Upper lobe of right lung (tissue), 1 donor: ENCODE results near the gene NAGLU. TPM values are rescaled to one million over a fixed set of nuclear protein-coding genes. Genes with fewer than 3 reads are reported as not detected.

ENCODE experiments used
- ATAC-seq: fragments of 200-7000 bp; cut with Tn5 transposase; one replicate; pipeline ENCODE4 v1.9.1; 2020; ENCODE audit warnings: mild to moderate bottlenecking, moderate library complexity
- DNase-seq: peaks from one replicate; pipeline ENCODE4 v3.0.0-alpha.2; 2020
- H3K27ac ChIP-seq: fragments of 200-600 bp; one replicate; pipeline ENCODE4 v1.8.0; 2022
- H3K27me3 ChIP-seq: fragments of 200-600 bp; one replicate; pipeline ENCODE4 v1.8.0; 2022; ENCODE audit warnings: mild to moderate bottlenecking
- H3K36me3 ChIP-seq: fragments of 200-600 bp; one replicate; pipeline ENCODE4 v1.8.0; 2022
- H3K4me1 ChIP-seq: fragments of 200-600 bp; one replicate; pipeline ENCODE4 v1.8.0; 2022
- H3K4me3 ChIP-seq: fragments of 200-600 bp; one replicate; pipeline ENCODE4 v1.8.0; 2022; ENCODE audit warnings: mild to moderate bottlenecking
- H3K9me3 ChIP-seq: fragments of 200-600 bp; one replicate; pipeline ENCODE4 v1.8.0; 2022
- intact Hi-C: fragments of 100-400 bp; cut with DNase I; formaldehyde crosslinking; loops from one replicate; pipeline ENCODE4 v1.11.0; 2022
- long read RNA-seq: library from polyadenylated mRNA; unstranded; transcript quantifications from one replicate; pipeline ENCODE4 v2.0.0, GENCODE V29; 2021
- total RNA-seq: library from RNA; stranded (reverse); fragmentation: NEBNext Ultra II Directional; extraction: Animal tissue kit (Norgen Biotek cat#: 25700); gene quantifications from one replicate; pipeline ENCODE4 v1.2.1, GENCODE V29; 2021
- TF ChIP-seq, protein P1 (sequence below): fragments of 200-600 bp; IDR thresholded peaks from one replicate; pipeline ENCODE4 v1.8.0; 2022; ENCODE audit warnings: antibody characterized with exemption
- donor health status: DM: no; HTN: yes; CAD: no; lungs with severe emphysema.

NAGLU gene
- 46.9 TPM for total RNA-seq
- long read RNA-seq, transcript NAGLU-201 (6 exons, 2,544 nt): major isoform, 92 of 170 reads
- long read RNA-seq, transcript NAGLU-204 (4 exons, 1,493 nt): minor isoform, 6 of 170 reads
- long read RNA-seq, partial matches to known transcripts: 33 of 170 reads
- long read RNA-seq, other reads (novel, unspliced or antisense): 39 of 170 reads

DNA sequence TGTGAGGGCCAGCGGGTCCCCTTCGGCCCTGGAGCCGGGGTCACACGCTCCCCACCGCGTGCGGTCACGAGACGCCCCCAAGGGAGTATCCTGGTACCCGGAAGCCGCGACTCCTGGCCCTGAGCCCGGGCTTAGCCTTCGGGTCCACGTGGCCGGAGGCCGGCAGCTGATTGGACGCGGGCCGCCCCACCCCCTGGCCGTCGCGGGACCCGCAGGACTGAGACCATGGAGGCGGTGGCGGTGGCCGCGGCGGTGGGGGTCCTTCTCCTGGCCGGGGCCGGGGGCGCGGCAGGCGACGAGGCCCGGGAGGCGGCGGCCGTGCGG is at the start of gene NAGLU:
TSS of gene NAGLU (plus strand) at position 194 of the 324 bp plus-strand sequence. CDS start at position 226, 32 bp downstream.
- TF ChIP-seq, protein P1, sequence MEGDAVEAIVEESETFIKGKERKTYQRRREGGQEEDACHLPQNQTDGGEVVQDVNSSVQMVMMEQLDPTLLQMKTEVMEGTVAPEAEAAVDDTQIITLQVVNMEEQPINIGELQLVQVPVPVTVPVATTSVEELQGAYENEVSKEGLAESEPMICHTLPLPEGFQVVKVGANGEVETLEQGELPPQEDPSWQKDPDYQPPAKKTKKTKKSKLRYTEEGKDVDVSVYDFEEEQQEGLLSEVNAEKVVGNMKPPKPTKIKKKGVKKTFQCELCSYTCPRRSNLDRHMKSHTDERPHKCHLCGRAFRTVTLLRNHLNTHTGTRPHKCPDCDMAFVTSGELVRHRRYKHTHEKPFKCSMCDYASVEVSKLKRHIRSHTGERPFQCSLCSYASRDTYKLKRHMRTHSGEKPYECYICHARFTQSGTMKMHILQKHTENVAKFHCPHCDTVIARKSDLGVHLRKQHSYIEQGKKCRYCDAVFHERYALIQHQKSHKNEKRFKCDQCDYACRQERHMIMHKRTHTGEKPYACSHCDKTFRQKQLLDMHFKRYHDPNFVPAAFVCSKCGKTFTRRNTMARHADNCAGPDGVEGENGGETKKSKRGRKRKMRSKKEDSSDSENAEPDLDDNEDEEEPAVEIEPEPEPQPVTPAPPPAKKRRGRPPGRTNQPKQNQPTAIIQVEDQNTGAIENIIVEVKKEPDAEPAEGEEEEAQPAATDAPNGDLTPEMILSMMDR: no peak
- Histone ChIP-seq H3K4me3 (peak within 1 kb of the TSS; percentile 55), H3K4me1 (peaks cover 21% of the 10 kb centered on the region), H3K27me3 (no peaks in the 10 kb centered on the region), H3K36me3 (peaks cover 25% of the 10 kb centered on the region), H3K27ac (peak within 1 kb of the TSS; percentile 84), H3K9me3 (no peaks in the 10 kb centered on the region)
- ATAC-seq (peak; percentile 94), DNase-seq (peak; percentile 99)
- intact Hi-C loops: no loop called here

DNA sequence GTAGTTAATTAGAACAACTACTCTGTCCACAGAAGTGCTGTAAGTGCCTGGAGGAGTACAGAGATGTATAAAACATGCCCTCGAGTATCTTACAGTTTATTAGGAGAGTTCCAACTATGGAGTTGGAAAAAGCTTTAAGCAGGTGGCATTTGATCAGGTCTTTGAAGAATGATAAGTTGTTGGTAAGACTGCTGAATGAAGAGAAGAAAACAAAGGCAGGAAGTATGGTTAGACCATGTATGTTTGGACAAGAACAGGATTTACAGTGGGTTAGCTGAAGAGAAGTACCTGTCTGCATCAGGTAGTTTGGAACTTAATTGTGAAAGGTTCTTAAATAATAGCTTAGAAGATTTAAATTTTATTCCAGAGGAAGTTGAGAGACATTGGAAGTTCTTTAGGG is 48.0 kb upstream of the NAGLU start:
- ATAC-seq (no peak), DNase-seq (no peak)
- Histone ChIP-seq H3K4me1 (no peaks in the 10 kb centered on the region), H3K4me3 (no peak overlapping the region), H3K27me3 (no peaks in the 10 kb centered on the region), H3K9me3 (no peaks in the 10 kb centered on the region), H3K36me3 (peaks cover 98% of the 10 kb centered on the region), H3K27ac (no peak overlapping the region)
- TF ChIP-seq, protein P1: no peak
- intact Hi-C loops: no loop called here

DNA sequence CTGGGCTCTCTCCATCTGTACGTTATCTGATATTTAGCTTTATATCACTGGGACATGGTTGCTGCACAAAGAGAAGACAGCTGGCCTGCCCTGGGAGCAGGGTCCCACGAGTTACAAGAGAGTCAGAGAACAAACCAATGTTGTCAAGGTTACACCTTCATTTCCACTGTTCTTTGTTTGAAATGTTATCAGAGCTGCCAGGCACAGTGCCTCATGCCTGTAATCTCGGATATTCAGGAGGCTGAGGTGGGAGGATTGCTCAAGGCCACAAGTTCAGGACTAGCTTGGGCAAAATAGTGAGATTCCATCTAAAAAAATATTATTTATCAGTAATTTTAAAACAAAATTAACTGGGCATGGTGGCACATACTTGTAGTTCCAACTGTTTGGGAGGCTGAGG is 42.7 kb upstream of the NAGLU start:
- peaks cover 99% of the 10 kb centered on the region for H3K36me3 ChIP-seq
- DNase-seq: no peak

DNA sequence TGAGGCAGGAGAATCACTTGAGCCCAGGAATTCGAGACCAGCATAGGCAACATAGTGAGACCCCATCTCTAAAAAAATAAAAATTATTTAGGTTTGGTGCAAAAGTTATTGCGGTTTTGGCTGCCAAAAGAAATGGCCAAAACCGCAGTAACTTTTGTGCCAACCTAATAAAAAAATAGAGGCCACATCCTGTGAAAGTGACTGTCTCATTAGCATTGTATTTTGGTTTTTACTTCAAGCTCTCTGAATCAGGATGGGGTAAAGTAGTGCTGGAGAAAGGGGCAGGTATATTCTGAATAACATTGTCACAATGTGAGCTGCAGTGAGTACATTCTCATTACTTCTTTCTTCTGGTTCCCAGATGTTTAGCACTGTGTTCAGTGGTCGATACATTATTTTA is 41.4 kb upstream of the NAGLU start:
- H3K4me3 ChIP-seq: no peak overlapping the region
- H3K27ac ChIP-seq: no peak overlapping the region
- no peaks in the 10 kb centered on the region for H3K4me1 ChIP-seq
- no peaks in the 10 kb centered on the region for H3K9me3 ChIP-seq
- ATAC-seq (no peak), DNase-seq (no peak)
- intact Hi-C loops: no loop called here
- TF ChIP-seq, protein P1: no peak
- H3K27me3 ChIP-seq: no peaks in the 10 kb centered on the region
- peaks cover 100% of the 10 kb centered on the region for H3K36me3 ChIP-seq

More for the DNA sequence above, 42.7 kb upstream of the NAGLU start:
- no peak overlapping the region for H3K27ac ChIP-seq
- ATAC-seq: no peak
- H3K9me3 ChIP-seq: no peaks in the 10 kb centered on the region
- TF ChIP-seq, protein P1: no peak
- no peak overlapping the region for H3K4me3 ChIP-seq
- no peaks in the 10 kb centered on the region for H3K4me1 ChIP-seq
- no peaks in the 10 kb centered on the region for H3K27me3 ChIP-seq
- intact Hi-C loops: no loop called here

DNA sequence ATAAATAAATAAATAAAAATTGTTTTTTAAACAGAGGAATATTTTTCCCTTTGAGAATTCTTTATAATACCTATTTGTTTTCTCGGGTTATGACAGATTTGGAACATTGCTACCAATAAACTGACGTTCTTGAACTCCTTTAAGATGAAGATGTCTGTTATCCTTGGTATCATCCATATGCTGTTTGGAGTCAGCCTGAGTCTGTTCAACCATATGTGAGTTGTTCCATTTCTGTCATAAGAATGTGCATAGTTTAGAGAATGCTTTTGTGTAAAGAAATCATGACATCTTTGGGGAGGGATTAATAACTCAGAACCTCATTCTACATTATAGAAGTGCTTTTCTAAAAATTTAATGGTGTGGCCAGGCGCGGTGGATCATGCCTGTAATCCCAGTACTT is 37.2 kb upstream of the NAGLU start:
- Histone ChIP-seq H3K4me1 (no peaks in the 10 kb centered on the region), H3K27me3 (no peaks in the 10 kb centered on the region), H3K9me3 (no peaks in the 10 kb centered on the region), H3K27ac (no peak overlapping the region), H3K36me3 (peaks cover 99% of the 10 kb centered on the region), H3K4me3 (no peak overlapping the region)
- intact Hi-C loops: no loop called here
- TF ChIP-seq, protein P1: no peak
- ATAC-seq (no peak), DNase-seq (no peak)

DNA sequence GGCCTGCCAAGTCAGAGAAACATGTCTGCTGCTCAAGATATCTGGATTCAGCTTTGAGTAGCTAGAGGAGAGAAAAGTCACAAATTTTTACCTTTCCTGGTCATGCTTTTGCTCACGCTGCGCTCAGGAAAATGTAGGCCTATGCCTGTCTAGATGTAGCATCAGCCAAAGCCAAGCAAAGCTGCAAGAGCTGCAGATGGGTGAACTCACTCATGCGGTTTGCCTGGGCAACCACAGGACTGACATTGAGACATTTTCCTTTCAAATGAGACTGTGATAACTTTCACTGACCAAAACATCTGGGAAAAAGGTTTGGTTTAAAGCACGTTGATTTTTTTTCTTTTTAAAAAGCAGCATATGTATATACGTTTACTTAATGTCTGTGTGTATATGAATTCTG is 34.0 kb upstream of the NAGLU start:
- H3K27ac ChIP-seq: no peak overlapping the region

More for the DNA sequence above, 34.0 kb upstream of the NAGLU start:
- Histone ChIP-seq H3K9me3 (no peaks in the 10 kb centered on the region), H3K4me1 (no peaks in the 10 kb centered on the region), H3K36me3 (peaks cover 99% of the 10 kb centered on the region), H3K4me3 (no peak overlapping the region), H3K27me3 (no peaks in the 10 kb centered on the region)
- intact Hi-C loops: no loop called here
- TF ChIP-seq, protein P1: no peak
- DNase-seq (no peak), ATAC-seq (no peak)
